HG02840 (cell line): Measurements from ENCODE around the gene MRTFA.
"Not testable (repeated sequence)": the region's sequence is repeated elsewhere in the genome, so short reads cannot be mapped to it uniquely, and the experiment has no call there.

ENCODE experiments used
- ATAC-seq: cut with Tn5 transposase; IDR thresholded peaks from one replicate; pipeline ENCODE4 v1.9.1; 2021; ENCODE audit warnings: mild to moderate bottlenecking, moderate library complexity, moderate number of reproducible peaks; ENCODE audit not compliant: unreplicated experiment, low FRiP score

Gene MRTFA

GRCh38 chr22:40529821-40530220 is 106.7 kb downstream of the MRTFA start:
- no peak for ATAC-seq

- no peak for ATAC-seq
Measured at GRCh38 chr22:40526960-40527359, 109.6 kb downstream of the MRTFA start.

GRCh38 chr22:40525250-40525884 is 111.2 kb downstream of the MRTFA start:
- ATAC-seq, result no peak

GRCh38 chr22:40524392-40525249 is 111.9 kb downstream of the MRTFA start:
- no peak for ATAC-seq

GRCh38 chr22:40522141-40522540 is 114.4 kb downstream of the MRTFA start:
- ATAC-seq, result no peak

GRCh38 chr22:40521046-40521445 is 115.5 kb downstream of the MRTFA start:
- no peak for ATAC-seq

- ATAC-seq, result no peak
Measured at GRCh38 chr22:40520562-40520961, 116.0 kb downstream of the MRTFA start.

- no peak for ATAC-seq
Measured at GRCh38 chr22:40519948-40520331, 116.6 kb downstream of the MRTFA start.

- no peak for ATAC-seq
Measured at GRCh38 chr22:40519284-40519947, 117.1 kb downstream of the MRTFA start.

GRCh38 chr22:40518840-40519239 is 117.7 kb downstream of the MRTFA start:
- no peak for ATAC-seq

GRCh38 chr22:40517631-40518030 is 118.9 kb downstream of the MRTFA start:
- ATAC-seq, result no peak

GRCh38 chr22:40516416-40516815 is 120.1 kb downstream of the MRTFA start:
- no peak for ATAC-seq

- no peak for ATAC-seq
Measured at GRCh38 chr22:40512426-40513136, 123.9 kb downstream of the MRTFA start.

- no peak for ATAC-seq
Measured at GRCh38 chr22:40511604-40512003, 124.9 kb downstream of the MRTFA start.

- no peak for ATAC-seq
Measured at GRCh38 chr22:40510631-40511364, 125.7 kb downstream of the MRTFA start.

GRCh38 chr22:40509401-40510134 is 127.0 kb downstream of the MRTFA start:
- no peak for ATAC-seq

- ATAC-seq, result not testable (repeated sequence)
Measured at GRCh38 chr22:40508046-40508445, 128.5 kb downstream of the MRTFA start.

GRCh38 chr22:40507491-40507890 is 129.0 kb downstream of the MRTFA start:
- no peak for ATAC-seq

- ATAC-seq, result no peak
Measured at GRCh38 chr22:40506762-40507161, 129.8 kb downstream of the MRTFA start.
